GM21447 (cell line): ENCODE measurements around the gene GPR6.

Experiments used
- ATAC-seq: cut with Tn5 transposase; IDR thresholded peaks from one replicate; pipeline ENCODE4 v1.9.1; 2021; ENCODE audit not compliant: unreplicated experiment

The GPR6 gene, protein sequence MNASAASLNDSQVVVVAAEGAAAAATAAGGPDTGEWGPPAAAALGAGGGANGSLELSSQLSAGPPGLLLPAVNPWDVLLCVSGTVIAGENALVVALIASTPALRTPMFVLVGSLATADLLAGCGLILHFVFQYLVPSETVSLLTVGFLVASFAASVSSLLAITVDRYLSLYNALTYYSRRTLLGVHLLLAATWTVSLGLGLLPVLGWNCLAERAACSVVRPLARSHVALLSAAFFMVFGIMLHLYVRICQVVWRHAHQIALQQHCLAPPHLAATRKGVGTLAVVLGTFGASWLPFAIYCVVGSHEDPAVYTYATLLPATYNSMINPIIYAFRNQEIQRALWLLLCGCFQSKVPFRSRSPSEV

DNA sequence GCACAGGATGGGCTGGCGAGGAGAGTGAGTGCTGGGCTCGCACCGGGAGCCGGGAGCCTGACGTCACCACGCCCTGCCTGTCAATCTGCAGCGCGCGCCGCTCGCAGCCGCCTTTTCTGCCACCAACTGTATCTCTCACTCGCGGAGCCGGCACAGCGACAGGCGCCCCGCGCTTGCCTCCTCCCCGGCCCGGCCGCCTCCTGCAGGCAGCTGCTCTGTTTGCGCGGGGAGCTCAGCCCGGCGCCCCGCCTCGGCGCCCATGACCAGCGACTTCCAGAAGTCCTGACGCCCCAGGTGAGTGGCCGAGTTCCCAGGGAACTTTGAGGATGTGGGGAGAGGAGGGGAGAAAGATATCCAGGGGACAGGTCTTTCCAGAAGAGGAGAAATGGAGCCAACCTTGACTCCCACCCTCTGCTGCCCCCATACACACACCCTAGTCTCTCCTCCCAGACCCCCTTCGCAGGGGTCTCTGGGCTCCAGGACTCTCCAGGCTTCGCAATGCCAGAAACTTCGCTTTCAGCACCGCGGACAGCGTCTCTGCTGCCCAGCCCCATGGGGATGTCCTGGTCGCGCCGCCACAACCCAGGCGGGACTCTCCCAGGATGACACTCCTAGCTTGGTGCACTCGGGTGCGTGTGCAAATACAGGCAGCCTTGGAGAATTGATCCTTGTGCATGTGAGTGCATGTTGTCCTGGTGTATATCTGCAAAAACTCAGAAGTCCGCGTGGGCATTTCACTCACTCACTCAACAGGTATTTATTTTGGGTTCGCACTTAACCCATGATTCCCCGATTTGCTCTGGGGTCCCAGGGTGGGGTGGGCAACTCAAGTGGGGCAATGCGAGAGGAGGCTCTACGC, at the start of gene GPR6:
Gene GPR6 (plus strand): TSS at position 138 of the 859 bp plus-strand sequence. CDS start 802 bp downstream, outside the sequence.
- no peak for ATAC-seq

DNA sequence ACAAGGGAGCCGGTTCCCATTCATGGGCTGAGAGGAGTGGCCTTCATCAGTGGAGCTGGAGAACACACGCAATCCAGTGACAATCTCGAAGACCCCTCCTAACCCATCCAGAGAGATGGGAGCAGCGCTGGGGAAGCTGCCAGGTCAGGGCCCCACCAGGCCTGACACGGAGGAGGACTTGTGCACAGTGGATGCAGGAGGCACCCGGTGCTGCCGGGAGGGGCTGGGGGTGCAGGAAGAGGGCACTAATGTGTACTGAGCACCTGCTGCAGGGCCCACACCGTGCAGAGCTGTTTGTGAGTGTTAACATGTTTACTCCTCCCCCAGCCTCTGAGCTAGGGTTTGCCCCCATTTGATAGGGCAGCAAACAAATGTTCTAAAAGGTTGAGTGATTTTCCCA, 43.8 kb upstream of the GPR6 start:
- ATAC-seq: no peak

DNA sequence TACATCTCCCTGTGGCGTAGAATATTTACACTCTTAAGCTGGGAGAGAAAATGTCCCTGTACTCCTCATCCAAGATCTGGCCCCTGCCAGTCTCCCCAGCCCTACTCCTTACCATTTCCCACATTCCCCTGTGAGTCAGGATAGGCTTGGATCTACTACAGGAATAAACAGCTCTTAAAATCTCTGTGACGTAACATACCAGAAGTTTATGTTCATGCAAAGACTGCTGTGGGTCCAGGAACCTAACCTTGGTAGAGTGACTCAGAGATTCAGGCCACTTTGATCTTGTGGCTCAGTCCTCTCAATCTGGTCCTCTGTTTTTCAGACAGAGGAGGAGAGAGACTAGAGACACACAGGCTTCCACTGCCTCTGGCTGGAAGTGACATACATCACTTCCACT, 38.5 kb upstream of the GPR6 start:
- no peak for ATAC-seq

DNA sequence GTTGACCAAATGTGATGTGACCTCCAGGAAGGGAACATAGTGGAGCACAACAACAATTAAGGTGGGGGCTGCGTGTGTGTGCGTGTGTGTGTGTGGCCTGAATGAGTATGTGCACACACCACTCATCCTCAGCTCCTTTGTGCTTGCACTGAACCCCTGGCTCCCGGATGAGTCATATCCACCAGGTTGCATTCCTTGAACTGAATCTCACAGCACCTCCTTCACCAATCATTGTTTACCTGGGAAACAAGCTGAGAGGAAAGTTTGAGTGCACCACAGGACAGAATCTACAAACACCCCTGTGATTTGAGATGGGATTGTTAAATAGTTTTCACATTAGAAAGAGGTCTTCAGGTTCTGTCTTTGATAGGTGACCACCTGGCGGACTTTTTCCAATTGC, 33.7 kb upstream of the GPR6 start:
- no peak for ATAC-seq

DNA sequence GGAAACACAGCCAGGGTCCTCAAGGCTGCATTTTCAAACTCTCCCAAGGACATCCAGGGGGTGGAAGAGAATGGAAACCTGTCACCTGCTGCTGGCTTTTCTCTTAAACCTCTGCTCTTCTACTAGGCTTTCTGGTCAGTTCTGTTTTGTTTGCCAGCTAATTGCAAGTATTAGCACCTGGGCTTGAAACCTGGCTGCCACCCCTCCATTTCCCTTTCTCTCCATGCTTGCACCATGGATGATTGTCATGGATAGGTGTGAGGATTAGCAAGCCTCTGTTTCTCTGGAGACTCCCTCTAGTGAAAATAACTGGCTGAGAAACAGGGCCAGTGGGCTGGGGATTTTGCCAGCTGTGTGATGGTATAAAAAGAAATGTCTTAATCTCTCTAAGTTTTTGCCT, 33.0 kb upstream of the GPR6 start:
- ATAC-seq: no peak

DNA sequence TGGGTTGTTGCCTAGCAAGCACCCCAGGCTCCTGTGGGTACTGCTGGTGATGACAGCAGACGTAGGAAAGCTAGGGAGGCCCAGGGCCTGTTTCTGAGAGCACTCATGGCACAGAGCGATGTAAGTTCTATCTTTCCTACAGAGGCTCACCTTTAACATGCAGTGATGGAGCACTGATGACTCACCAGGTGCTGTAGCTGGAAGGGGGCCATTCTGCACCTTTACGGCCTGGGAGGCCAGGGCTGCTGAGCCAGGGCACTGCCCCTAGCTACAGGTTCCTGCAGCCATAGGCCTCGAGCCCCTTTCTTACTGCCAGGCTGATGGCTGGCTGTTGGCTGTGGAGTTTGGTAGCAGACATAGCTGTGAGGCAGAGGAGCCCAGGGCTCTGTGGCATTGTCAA, 31.1 kb upstream of the GPR6 start:
- no peak for ATAC-seq

DNA sequence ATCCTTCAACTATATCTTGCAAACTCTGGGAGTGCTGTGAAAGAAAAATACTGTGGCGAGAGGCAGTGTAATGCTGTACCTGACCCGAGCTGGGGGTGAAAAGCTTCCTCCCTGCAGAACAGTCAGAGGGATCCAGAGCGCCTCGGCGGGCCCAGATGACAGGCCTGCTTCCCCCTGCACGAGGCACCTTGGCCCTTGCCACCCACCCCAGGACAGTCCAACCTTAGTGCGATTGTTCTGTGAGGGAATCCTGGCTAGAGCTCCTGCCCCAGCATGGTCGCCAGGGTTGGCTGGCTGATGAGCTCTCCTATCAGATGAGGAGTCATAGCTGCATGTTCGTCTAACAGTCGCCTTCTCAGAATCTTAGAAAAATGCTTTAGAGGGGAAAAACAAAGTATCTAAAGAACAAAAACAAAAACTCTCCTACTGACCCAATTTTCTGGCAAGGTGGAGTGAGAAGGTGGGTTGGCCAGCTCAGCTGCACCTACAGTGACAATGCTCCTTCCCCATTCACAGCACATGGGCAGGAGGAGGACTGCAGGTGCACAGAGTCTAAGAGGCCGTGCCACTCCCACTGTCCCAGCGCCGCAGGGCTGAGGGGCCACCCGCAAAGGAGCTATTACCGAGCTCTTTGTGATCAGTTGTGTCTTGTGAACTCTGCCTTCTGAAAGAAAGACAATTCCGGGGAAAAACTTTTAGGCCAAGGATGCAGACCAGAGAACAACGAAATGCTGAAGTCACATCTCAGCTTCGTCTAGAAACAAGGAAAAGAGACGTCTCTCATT, 28.6 kb upstream of the GPR6 start:
- no peak for ATAC-seq

DNA sequence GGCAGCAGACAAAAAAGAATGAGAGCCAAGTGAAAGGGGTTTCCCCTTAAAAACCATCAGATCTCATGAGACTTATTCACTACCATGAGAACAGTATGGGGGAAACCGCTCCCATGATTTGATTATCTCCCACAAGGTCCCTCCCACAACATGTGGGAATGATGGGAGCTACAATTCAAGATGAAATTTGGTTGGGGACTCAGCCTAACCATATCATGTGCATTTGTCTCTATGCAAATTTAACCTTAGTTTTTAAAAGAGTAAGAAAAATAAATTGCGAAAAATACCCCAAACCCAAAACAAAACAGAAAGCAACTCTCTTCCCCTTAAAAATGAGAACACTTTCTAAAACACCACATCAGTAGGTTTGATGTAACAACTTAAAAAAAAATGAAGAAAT, 22.6 kb upstream of the GPR6 start:
- ATAC-seq: no peak

DNA sequence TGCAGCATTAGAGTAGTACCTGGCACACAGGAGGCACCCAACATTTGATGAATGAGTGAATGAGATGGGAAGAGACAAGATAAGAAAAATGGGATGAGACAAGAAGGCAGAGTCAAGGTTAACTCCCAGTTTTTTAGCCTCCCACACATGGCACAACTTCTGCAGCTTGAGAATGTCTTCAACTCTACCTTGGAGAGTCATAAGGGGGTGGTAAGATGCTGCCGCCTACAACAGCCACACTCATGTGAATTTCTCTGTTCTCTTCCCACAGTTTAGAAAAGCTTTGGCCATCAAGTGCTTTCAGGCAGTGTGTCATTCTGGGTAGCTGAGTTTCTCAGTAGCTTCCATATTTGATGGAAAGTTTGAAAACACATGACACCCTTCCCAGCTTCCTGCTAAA, 19.5 kb upstream of the GPR6 start:
- no peak for ATAC-seq

DNA sequence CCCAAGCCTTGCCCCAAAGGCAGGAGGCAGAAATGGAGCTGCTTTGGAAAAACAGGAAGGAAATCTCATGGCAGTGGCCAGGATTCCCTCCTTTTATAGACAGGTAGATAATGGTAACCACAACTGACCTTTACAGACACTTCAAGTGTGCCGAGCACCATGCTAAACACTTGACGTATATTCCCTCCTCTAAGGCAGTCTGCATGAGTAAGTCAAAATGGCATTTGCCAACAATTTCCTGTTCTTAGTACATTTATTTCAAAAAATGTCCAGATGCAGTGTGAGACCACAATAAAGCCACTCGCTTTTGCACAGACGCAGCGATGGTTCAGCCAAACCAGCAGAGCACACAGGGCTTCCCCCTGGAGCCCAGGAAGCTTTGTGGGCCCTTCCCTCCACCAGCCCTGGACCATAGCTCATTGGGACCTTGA, 16.5 kb upstream of the GPR6 start:
- no peak for ATAC-seq

DNA sequence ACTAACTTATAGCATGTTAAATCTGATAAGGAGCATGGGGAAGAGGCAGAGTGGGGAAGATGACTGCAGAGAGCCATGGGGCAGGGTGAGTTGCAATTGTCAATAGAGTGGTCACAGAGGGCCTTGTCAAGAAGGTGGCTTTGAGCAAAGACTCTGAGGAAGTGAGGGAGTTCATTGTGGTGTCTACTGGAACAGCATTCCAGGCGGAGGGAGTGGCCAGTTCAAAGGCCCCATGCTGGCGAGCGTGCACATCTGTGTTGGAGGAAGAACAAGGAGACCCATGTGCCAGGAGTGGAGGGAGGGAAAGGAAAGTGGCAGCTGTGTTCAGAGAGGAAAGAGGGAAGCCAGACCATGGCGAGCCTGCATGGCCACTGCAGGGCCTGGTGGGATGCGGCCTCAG, 15.8 kb upstream of the GPR6 start:
- ATAC-seq: no peak

DNA sequence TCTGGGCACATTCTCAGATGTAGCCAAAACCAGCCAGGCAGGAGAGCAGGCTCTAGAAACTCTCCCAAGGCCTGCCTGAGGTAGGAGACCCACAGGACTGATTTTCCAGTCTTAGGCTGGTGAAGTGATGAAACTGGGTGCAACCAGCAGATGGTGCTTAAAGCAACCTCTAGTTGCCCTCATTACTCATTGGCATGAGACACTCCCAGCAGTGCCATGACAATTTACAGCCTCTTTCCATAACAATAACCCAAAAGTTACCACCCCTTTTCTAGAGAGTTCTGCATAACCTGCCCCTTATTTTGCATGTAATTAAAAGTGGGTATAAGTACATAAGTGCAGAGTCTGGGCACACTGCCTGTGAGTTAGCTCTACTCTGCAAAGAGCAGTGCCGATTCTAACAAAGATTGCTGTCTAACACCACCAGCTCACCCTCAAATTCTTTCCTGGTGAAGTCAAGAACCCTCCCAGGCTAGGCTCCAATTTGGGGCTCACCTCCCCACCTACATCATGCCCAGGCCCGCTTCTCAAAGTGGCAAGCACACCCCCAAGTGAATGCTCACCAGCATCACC, 14.4 kb upstream of the GPR6 start:
- ATAC-seq: no peak

DNA sequence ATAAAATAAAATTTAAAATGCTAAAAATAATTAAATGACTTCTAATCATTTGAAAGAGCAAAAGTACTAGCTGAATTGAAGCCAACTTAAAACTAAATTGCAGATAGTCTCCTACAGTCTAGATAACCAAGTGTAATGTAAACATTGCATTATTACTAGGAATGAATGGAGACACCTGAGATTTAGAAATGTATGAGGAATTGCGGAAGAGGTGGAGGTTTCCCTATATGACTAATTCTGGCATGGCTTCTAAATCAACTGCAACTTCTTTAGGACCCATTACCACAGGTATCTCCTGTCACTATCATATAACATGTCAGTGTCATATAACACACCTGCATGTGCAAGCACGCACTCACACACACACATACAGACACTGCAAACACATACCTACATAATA, 13.2 kb upstream of the GPR6 start:
- no peak for ATAC-seq

DNA sequence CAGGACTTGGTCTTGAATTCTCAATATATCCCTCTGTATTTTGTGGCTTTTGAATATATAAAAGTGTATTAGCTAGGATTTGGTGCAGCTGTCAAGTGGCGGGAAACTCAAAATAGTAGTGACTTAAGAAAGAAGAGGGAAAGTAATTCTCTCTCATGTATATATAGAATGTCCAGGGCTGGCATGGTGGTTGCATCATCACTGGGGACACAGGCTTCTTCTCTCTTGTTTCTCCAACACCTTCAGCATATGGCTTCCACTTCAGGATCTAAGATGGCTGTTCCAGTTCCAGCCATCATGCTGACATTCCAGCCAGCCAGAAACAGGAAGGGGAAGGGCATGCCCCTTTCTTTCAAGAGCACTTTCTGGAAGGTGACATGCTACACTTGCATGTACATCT, 11.8 kb upstream of the GPR6 start:
- no peak for ATAC-seq

DNA sequence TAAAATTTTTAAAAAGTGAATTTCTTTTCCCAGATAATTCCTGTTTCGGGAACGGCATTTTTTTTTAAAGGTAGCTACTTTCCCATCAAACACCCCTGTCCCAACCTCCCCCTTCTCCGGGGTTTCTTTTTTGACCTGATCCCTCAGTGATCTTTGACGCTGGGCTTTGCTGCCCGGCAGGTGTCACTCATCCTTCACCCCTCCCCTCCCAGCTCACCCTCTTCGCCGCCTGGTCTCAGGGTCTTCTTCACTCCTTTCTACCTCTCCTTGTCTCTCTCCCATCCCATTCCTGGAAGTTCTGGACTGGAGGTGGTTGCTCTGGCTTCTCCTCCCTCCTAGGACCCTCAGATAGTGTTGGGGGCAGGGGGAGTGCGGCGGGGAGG, 329 bp upstream of the GPR6 start:
- no peak for ATAC-seq

DNA sequence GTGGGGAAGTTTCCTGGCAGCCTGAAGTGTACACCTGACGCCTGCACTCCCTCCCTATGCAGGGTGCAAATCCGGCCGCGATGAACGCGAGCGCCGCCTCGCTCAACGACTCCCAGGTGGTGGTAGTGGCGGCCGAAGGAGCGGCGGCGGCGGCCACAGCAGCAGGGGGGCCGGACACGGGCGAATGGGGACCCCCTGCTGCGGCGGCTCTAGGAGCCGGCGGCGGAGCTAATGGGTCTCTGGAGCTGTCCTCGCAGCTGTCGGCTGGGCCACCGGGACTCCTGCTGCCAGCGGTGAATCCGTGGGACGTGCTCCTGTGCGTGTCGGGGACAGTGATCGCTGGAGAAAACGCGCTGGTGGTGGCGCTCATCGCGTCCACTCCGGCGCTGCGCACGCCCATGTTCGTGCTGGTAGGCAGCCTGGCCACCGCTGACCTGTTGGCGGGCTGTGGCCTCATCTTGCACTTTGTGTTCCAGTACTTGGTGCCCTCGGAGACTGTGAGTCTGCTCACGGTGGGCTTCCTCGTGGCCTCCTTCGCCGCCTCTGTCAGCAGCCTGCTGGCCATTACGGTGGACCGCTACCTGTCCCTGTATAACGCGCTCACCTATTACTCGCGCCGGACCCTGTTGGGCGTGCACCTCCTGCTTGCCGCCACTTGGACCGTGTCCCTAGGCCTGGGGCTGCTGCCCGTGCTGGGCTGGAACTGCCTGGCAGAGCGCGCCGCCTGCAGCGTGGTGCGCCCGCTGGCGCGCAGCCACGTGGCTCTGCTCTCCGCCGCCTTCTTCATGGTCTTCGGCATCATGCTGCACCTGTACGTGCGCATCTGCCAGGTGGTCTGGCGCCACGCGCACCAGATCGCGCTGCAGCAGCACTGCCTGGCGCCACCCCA, 1.2 kb downstream of the GPR6 start:
- ATAC-seq: no peak

DNA sequence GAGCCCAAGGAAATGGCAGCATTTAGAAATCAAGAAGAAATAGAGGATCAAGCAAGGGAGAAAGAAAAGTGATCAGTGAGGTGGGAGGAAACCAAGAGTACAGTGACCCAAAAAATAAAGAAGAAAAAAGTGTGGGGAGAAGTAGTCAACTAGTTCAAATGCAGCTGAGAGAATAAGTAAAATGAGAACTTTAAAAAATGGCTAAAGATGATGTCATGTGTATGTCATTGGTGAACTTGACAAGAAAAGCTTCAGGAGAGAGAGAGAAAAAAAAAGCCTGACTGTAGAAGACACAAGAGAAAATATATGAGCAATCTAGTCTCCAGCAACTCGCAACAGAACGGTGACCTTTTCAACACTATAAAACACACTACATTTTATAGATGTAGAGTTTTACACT, 6.3 kb downstream of the GPR6 start:
- ATAC-seq: no peak

DNA sequence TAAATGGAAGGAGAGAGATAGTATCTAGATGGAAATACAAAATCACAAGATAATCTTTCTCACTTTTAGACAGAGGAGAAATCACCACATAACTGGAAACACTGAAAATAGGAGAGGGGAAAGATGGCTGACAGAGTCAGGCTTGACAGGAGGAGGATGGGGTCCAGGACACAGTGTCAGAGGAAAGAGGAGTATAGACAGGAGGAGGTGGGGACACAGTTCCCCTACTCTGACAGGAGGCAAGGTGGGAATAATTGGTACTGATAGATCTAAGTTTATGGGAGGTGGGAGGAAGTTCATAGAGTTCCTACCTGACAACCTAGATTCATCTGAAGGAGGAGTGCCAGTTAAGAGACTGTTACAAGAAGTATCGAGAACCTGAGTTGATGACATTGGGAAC, 9.1 kb downstream of the GPR6 start:
- ATAC-seq: no peak

DNA sequence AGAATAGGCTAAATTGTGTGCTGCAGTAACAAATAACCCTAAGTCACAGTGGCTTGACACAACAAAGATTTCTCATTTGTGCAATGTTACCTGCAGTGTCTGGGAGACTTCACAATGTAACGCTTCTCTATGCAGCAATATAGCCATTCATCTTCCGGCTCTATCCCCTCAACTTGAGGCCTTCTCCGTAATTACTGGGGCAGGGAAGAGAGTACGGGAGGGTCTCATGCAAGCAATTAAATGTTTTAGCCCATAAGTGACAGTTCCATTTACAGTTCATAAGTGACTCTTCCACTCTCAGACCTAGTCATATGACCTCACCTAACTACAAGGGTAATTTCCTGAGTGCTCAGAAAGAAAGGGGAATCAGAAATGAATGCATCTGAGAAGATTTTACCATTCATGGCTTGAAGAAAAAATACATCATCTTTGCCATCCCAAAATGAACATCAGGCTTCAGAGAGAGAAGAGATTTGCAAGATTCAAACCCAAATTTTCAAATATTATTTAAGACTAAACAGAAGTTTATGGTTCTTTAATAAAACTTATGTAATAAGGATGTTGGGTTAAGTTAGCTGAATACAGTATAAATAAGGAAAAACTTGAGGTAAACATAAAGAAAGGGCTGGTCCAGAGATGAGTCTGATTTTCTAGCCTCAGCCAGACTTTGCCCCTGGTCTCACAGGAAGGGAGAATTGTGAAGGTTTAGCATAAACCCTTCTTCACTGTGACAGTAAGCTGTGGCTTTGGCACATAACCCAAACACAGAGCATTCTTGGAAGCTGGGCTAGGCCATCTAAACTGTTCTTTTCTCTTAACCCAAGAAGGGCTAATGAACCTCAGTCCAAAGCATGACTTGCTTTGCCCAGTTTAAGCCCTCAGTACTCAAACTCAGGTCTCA, 13.3 kb downstream of the GPR6 start:
- ATAC-seq: no peak
